Mucosa of descending colon (tissue), 3 donors: ENCODE results near the gene SOX12. TPM values are rescaled to one million over a fixed set of nuclear protein-coding genes. Genes with fewer than 3 reads are reported as not detected.

ENCODE experiments used
- ATAC-seq: fragments of 200-7000 bp; cut with Tn5 transposase; one replicate; pipeline ENCODE4 v1.9.1; 2020; ENCODE audit warnings: mild to moderate bottlenecking, moderate library complexity
- DNase-seq, 3 donors: peaks; one replicate each; pipeline ENCODE4 v3.0.0-alpha.2; 2020
- H3K36me3 ChIP-seq: fragments of 200-600 bp; one replicate; pipeline ENCODE4 v1.8.0; 2021; ENCODE audit warnings: low read depth, mild to moderate bottlenecking
- H3K4me1 ChIP-seq: fragments of 200-600 bp; one replicate; pipeline ENCODE4 v1.8.0; 2021; ENCODE audit warnings: low read depth, mild to moderate bottlenecking
- H3K4me3 ChIP-seq: fragments of 200-600 bp; one replicate; pipeline ENCODE4 v1.8.0; 2021; ENCODE audit warnings: mild to moderate bottlenecking
- H3K9me3 ChIP-seq: fragments of 200-600 bp; one replicate; pipeline ENCODE4 v1.8.0; 2021; ENCODE audit warnings: mild to moderate bottlenecking
- CTCF ChIP-seq: fragments of 200-600 bp; IDR thresholded peaks from one replicate; pipeline ENCODE4 v1.8.0; 2022; ENCODE audit warnings: antibody characterized with exemption, mild to moderate bottlenecking
- intact Hi-C, 2 donors: fragments of 100-400 bp; cut with DNase I in 1 of 2; cut with micrococcal nuclease in 1 of 2; formaldehyde crosslinking; loops; one replicate each; pipeline versions ENCODE4 v1.11.0 to v1.11.1; 2022; cut with DNase I, micrococcal nuclease
- total RNA-seq, 3 donors: library from RNA; stranded (reverse); fragmentation: NEBNext Ultra II Directional in 2 of 3; extraction: Animal tissue kit (Norgen Biotek cat#: 25700) in 2 of 3; gene quantifications; one replicate each; pipeline versions ENCODE4 v1.2.1 to v1.2.4, GENCODE V29; 2021 to 2023
- donor health status: DM: no; HTN: no; CAD: no; lungs with moderate emphysema.
- donor health status: DM: no; HTN: no; CAD: no.
- donor health status: DM: no; HTN: yes; CAD: no.

SOX12 gene
- total RNA-seq, 3 donors from 2014 or later = 3.9 to 24.0 (median 4.5) TPM

- DNase-seq (no peak), ATAC-seq (peak; percentile 13)
- no peaks in the 10 kb centered on the region for H3K36me3 ChIP-seq
- H3K4me1 ChIP-seq = no peaks in the 10 kb centered on the region
- H3K4me3 ChIP-seq = no peak overlapping the region
- intact Hi-C loops = no loop called here
- no peaks in the 10 kb centered on the region for H3K9me3 ChIP-seq
- no peak for TF ChIP-seq CTCF
These were observed 39.8 kb downstream of the SOX12 start for GRCh38 chr20:364905-365794.

- Histone ChIP-seq H3K36me3 (no peaks in the 10 kb centered on the region), H3K9me3 (no peaks in the 10 kb centered on the region), H3K4me1 (no peaks in the 10 kb centered on the region), H3K4me3 (no peak overlapping the region)
- ATAC-seq = peak; percentile 7
- DNase-seq = no peak
- no peak for TF ChIP-seq CTCF
- intact Hi-C loops = no loop called here
These were observed 40.8 kb downstream of the SOX12 start for GRCh38 chr20:366041-366718.

- DNase-seq = no peak
- H3K4me1 ChIP-seq = no peaks in the 10 kb centered on the region
- no peak for ATAC-seq
- no peaks in the 10 kb centered on the region for H3K36me3 ChIP-seq
- H3K4me3 ChIP-seq = no peak overlapping the region
- intact Hi-C loops = no loop called here
- H3K9me3 ChIP-seq = no peaks in the 10 kb centered on the region
- no peak for TF ChIP-seq CTCF
These were observed 41.5 kb downstream of the SOX12 start for GRCh38 chr20:366719-367485.

- intact Hi-C loops = no loop called here
- Histone ChIP-seq H3K4me3 (no peak overlapping the region), H3K4me1 (peaks cover 6% of the 10 kb centered on the region), H3K9me3 (no peaks in the 10 kb centered on the region), H3K36me3 (no peaks in the 10 kb centered on the region)
- ATAC-seq (no peak), DNase-seq (no peak)
- no peak for TF ChIP-seq CTCF
These were observed 42.1 kb downstream of the SOX12 start for GRCh38 chr20:367486-367887.

GRCh38 chr20:368915-369314, 43.6 kb downstream of the SOX12 start:
- no peaks in the 10 kb centered on the region for H3K36me3 ChIP-seq
- intact Hi-C loops = no loop called here
- DNase-seq (no peak), ATAC-seq (no peak)
- no peaks in the 10 kb centered on the region for H3K9me3 ChIP-seq
- TF ChIP-seq CTCF = no peak
- H3K4me1 ChIP-seq = peaks cover 7% of the 10 kb centered on the region
- H3K4me3 ChIP-seq = no peak overlapping the region
